Natural killer cell (primary cell): ENCODE measurements around the gene CITED4. TPM values are rescaled to one million over a fixed set of nuclear protein-coding genes. Genes with fewer than 3 reads are reported as not detected.

Experiments used
- ATAC-seq, 3 donors: fragments of 150-1000 bp in 2 of 3; fragments of 200-7000 bp in 1 of 3; cut with Tn5 transposase; 1 replicate in 1 of 3; 2 replicates in 2 of 3; pipeline ENCODE4 v1.10.0; 2021; ENCODE audit warnings: mild to moderate bottlenecking in 2 of 3, moderate library complexity in 2 of 3
- DNase-seq, 2 donors: peaks; one replicate each; pipeline versions ENCODE4 v3.0.0 to v3.0.0-alpha.2; 2013 to 2021; ENCODE audit warnings: mixed read lengths in 1 of 2
- H3K27ac ChIP-seq: one replicate; pipeline ENCODE4 v1.5.1; 2013; ENCODE audit warnings: mild to moderate bottlenecking, low read length
- H3K27me3 ChIP-seq: one replicate; pipeline ENCODE4 v1.6.1; 2013; ENCODE audit warnings: low read length; ENCODE audit not compliant: control insufficient read depth, insufficient read depth
- H3K36me3 ChIP-seq: one replicate; pipeline ENCODE4 v1.6.1; 2013; ENCODE audit warnings: low read length; ENCODE audit not compliant: control insufficient read depth, insufficient read depth
- H3K4me1 ChIP-seq: one replicate; pipeline ENCODE4 v1.6.1; 2013; ENCODE audit warnings: low read length; ENCODE audit not compliant: control insufficient read depth, insufficient read depth
- H3K4me3 ChIP-seq: one replicate; pipeline ENCODE4 v1.5.1; 2013; ENCODE audit warnings: low read length
- H3K9me3 ChIP-seq: one replicate; pipeline ENCODE4 v1.6.1; 2013; ENCODE audit warnings: low read length; ENCODE audit not compliant: control insufficient read depth, insufficient read depth
- H3K27ac Mint-ChIP-seq, 2 donors: one replicate each; pipeline ENCODE4 v1.8.0; 2022; ENCODE audit warnings: mild to moderate bottlenecking in 2 of 2, mixed read lengths in 2 of 2, moderate library complexity in 1 of 2
- H3K27me3 Mint-ChIP-seq, 2 donors: one replicate each; pipeline ENCODE4 v1.8.0; 2022; ENCODE audit warnings: low read depth in 2 of 2, mixed read lengths in 2 of 2
- H3K36me3 Mint-ChIP-seq: one replicate; pipeline ENCODE4 v1.8.0; 2022; ENCODE audit warnings: mixed read lengths
- H3K4me1 Mint-ChIP-seq, 2 donors: one replicate each; pipeline ENCODE4 v1.8.0; 2022; ENCODE audit warnings: mixed read lengths in 2 of 2
- H3K4me3 Mint-ChIP-seq: one replicate; pipeline ENCODE4 v1.8.0; 2022; ENCODE audit warnings: mild to moderate bottlenecking, moderate library complexity, mixed read lengths
- H3K9me3 Mint-ChIP-seq, 2 donors: one replicate each; pipeline ENCODE4 v1.8.0; 2022; ENCODE audit warnings: mixed read lengths in 2 of 2
- CTCF ChIP-seq: fragments of 200-600 bp; IDR thresholded peaks from one replicate; pipeline ENCODE4 v1.8.0; 2022; ENCODE audit warnings: antibody characterized with exemption
- WGBS: methylation state at CpG from one replicate; pipeline ENCODE4 v1.1.7; 2013; ENCODE audit warnings: missing lambda C conversion rate; ENCODE audit not compliant: insufficient coverage; 5-methylcytosine and 5-hydroxymethylcytosine counted together
- intact Hi-C: fragments of 100-400 bp; cut with micrococcal nuclease; formaldehyde crosslinking; loops from one replicate; pipeline ENCODE4 v1.14.2; 2022
- total RNA-seq, 4 donors: library from RNA; stranded (reverse); fragments of 120-200 nt in 1 of 4; gene quantifications; one replicate each; pipeline versions ENCODE4 v1.2.3 to v1.2.4, GENCODE V29; 2013 to 2022

CITED4 gene
- total RNA-seq, 3 donors from 2014 or later (not counting 1 experiment from before 2014, with no cell fraction given), result 3.5 to 7.7 (median 4.9) TPM

- H3K4me1 ChIP-seq, result peaks cover 6% of the 10 kb centered on the region
- no peak for TF ChIP-seq CTCF
- DNase-seq, result no peak
- Mint-ChIP-seq H3K27me3 (peaks cover 0 to 7% of the 10 kb centered on the region in 2 donors), H3K4me3 (no peak overlapping the region), H3K27ac (no peak overlapping the region), H3K4me1 (peaks cover 6 to 8% of the 10 kb centered on the region in 2 donors), H3K36me3 (no peaks in the 10 kb centered on the region), H3K9me3 (no peaks in the 10 kb centered on the region)
- H3K4me3 ChIP-seq, result no peak overlapping the region
- H3K36me3 ChIP-seq, result no peaks in the 10 kb centered on the region
- WGBS, result 74% methylated on average over 5 of the region's 6 CpGs
- no peak for ATAC-seq
- no peaks in the 10 kb centered on the region for H3K9me3 ChIP-seq
- H3K27ac ChIP-seq, result no peak overlapping the region
- intact Hi-C loops, result no loop called here
- H3K27me3 ChIP-seq, result no peaks in the 10 kb centered on the region
These were observed 10.5 kb downstream of the CITED4 start for GRCh38 chr1:40851643-40852042.

GRCh38 chr1:40849801-40850592 lies 12.2 kb downstream of the CITED4 start:
- peaks cover 6 to 17% of the 10 kb centered on the region in 2 donors for H3K4me1 Mint-ChIP-seq
- no peaks in the 10 kb centered on the region for H3K36me3 Mint-ChIP-seq
- H3K4me3 ChIP-seq, result no peak overlapping the region
- no peak overlapping the region for H3K27ac ChIP-seq
- 15% methylated on average over 11 of the region's 12 CpGs for WGBS
- TF ChIP-seq CTCF, result peak; percentile 93
- DNase-seq (peak; percentile 74 to 88), ATAC-seq (peak; percentile 91 to 97 (median 94))
- H3K36me3 ChIP-seq, result no peaks in the 10 kb centered on the region
- H3K9me3 ChIP-seq, result no peaks in the 10 kb centered on the region
- H3K4me3 Mint-ChIP-seq, result peak overlapping the region; percentile 41
- H3K9me3 Mint-ChIP-seq, result no peaks in the 10 kb centered on the region
- peaks cover 8% of the 10 kb centered on the region for H3K4me1 ChIP-seq
- H3K27me3 Mint-ChIP-seq, result peaks cover 0 to 3% of the 10 kb centered on the region in 2 donors
- no peaks in the 10 kb centered on the region for H3K27me3 ChIP-seq
- intact Hi-C loops, result loop anchor here (1.0 kb wide), 2 partner anchors 76 to 238 kb away; no protein-coding TSS in a partner anchor
- H3K27ac Mint-ChIP-seq, result peak overlapping the region in 1 of 2 donors; percentile 44

GRCh38 chr1:40848530-40849189 lies 13.5 kb downstream of the CITED4 start:
- Mint-ChIP-seq H3K4me1 (peaks cover 10 to 20% of the 10 kb centered on the region in 2 donors), H3K9me3 (no peaks in the 10 kb centered on the region), H3K36me3 (no peaks in the 10 kb centered on the region), H3K27me3 (peaks cover 0 to 3% of the 10 kb centered on the region in 2 donors), H3K4me3 (no peak overlapping the region), H3K27ac (no peak overlapping the region)
- H3K27me3 ChIP-seq, result no peaks in the 10 kb centered on the region
- H3K4me1 ChIP-seq, result peaks cover 12% of the 10 kb centered on the region
- 84% methylated on average over 6 of the region's 6 CpGs for WGBS
- ATAC-seq (no peak), DNase-seq (no peak)
- no peaks in the 10 kb centered on the region for H3K9me3 ChIP-seq
- no peak overlapping the region for H3K4me3 ChIP-seq
- TF ChIP-seq CTCF, result no peak
- no peak overlapping the region for H3K27ac ChIP-seq
- no peaks in the 10 kb centered on the region for H3K36me3 ChIP-seq
- intact Hi-C loops, result no loop called here
